Caco-2 (cell line): ENCODE measurements around the gene PHF21A. TPM values are rescaled to one million over a fixed set of nuclear protein-coding genes. Genes with fewer than 3 reads are reported as not detected.

Source experiments
- BruUV-seq: library from RNA; stranded (reverse); fragments of 400-500 nt; replicated peaks from 2 replicates; lab custom pipeline; 2021; lab: Mats Ljungman, UMichigan
- CTCF ChIA-PET: fragments of 300-600 bp; sonication (Branson Sonifier 250); formaldehyde crosslinking; loops from one replicate; lab custom pipeline; 2022; ENCODE audit warnings: antibody characterized with exemption; lab: Charles Lee
- POLR2A ChIA-PET: fragments of 300-600 bp; sonication (Branson Sonifier 250); formaldehyde crosslinking; loops from one replicate; lab custom pipeline; 2022; ENCODE audit warnings: antibody characterized with exemption; lab: Charles Lee
- DNase-seq, 2 experiments: peaks; one replicate each; pipeline versions ENCODE4 v3.0.0 to v3.0.0-alpha.2; 2020 to 2022
- H3K27me3 ChIP-seq: replicated peaks from 2 replicates; pipeline ENCODE4 v1.6.0; 2011; ENCODE audit warnings: low read length; ENCODE audit not compliant: control insufficient read depth, insufficient read depth
- H3K36me3 ChIP-seq: 2 replicates; pipeline ENCODE4 v1.5.1; 2011; ENCODE audit warnings: low read length; ENCODE audit not compliant: control insufficient read depth, insufficient read depth
- H3K4me1 ChIP-seq: fragments of 250-450 bp; sonication (Bioruptor Pico); 2 replicates; pipeline ENCODE4 v1.5.1; 2020; ENCODE audit warnings: mild to moderate bottlenecking
- H3K4me3 ChIP-seq: 2 replicates; pipeline ENCODE4 v1.5.1; 2011; ENCODE audit warnings: low read depth, mild to moderate bottlenecking, control low read depth, low read length
- H3K9me3 ChIP-seq: fragments of 250-450 bp; sonication (Bioruptor Pico); 2 replicates; pipeline ENCODE4 v1.5.1; 2020; ENCODE audit warnings: mild to moderate bottlenecking, moderate library complexity
- H3K27ac Mint-ChIP-seq: one replicate; pipeline ENCODE4 v1.8.0; 2022; ENCODE audit warnings: mixed read lengths; ENCODE audit not compliant: unreplicated experiment
- H3K27me3 Mint-ChIP-seq: one replicate; pipeline ENCODE4 v1.8.0; 2022; ENCODE audit warnings: mixed read lengths; ENCODE audit not compliant: insufficient read depth, unreplicated experiment
- H3K36me3 Mint-ChIP-seq: one replicate; pipeline ENCODE4 v1.8.0; 2022; ENCODE audit warnings: mild to moderate bottlenecking, mixed read lengths; ENCODE audit not compliant: insufficient read depth, unreplicated experiment
- H3K4me1 Mint-ChIP-seq: one replicate; pipeline ENCODE4 v1.8.0; 2022; ENCODE audit warnings: low read depth, mixed read lengths; ENCODE audit not compliant: unreplicated experiment
- H3K4me3 Mint-ChIP-seq: one replicate; pipeline ENCODE4 v1.8.0; 2022; ENCODE audit warnings: mild to moderate bottlenecking, moderate library complexity, mixed read lengths; ENCODE audit not compliant: unreplicated experiment
- H3K9me3 Mint-ChIP-seq: one replicate; pipeline ENCODE4 v1.8.0; 2022; ENCODE audit warnings: mixed read lengths; ENCODE audit not compliant: unreplicated experiment
- CTCF ChIP-seq, 2 experiments: fragments of 200-600 bp in 1 of 2; IDR thresholded peaks; 1 replicate in 1 of 2; 2 replicates in 1 of 2; pipeline versions ENCODE4 v1.5.1 to v1.8.0; 2011 to 2022; ENCODE audit warnings: antibody characterized with exemption in 1 of 2, control low read depth in 1 of 2, inconsistent platforms in 1 of 2, low read depth in 1 of 2, low read length in 1 of 2, mild to moderate bottlenecking in 1 of 2, moderate library complexity in 1 of 2; ENCODE audit not compliant: insufficient read depth in 1 of 2, severe bottlenecking in 1 of 2, unreplicated experiment in 1 of 2
- intact Hi-C: fragments of 100-400 bp; cut with micrococcal nuclease; formaldehyde crosslinking; loops from one replicate; pipeline ENCODE4 v1.10.0; 2022; ENCODE audit not compliant: unreplicated experiment
- total RNA-seq: library from RNA; stranded (reverse); gene quantifications from 2 replicates; pipeline ENCODE4 v1.2.3, GENCODE V29; 2022

PHF21A gene
- total RNA-seq, 1 experiment from 2014 or later: 20.0 TPM

GRCh38 chr11:45917623-45918330 is 203.5 kb downstream of the PHF21A start, which contains the start of gene PEX16:
PEX16 (minus strand) TSS chr11:45917877; CDS start chr11:45917811, 66 bp downstream.
- Mint-ChIP-seq H3K27ac (peak within 1 kb of the TSS; percentile 99), H3K27me3 (no peaks in the 10 kb centered on the region), H3K9me3 (no peaks in the 10 kb centered on the region), H3K36me3 (peaks cover 26% of the 10 kb centered on the region), H3K4me3 (peak within 1 kb of the TSS; percentile 83), H3K4me1 (peaks cover 6% of the 10 kb centered on the region)
- Histone ChIP-seq H3K4me1 (peaks cover 17% of the 10 kb centered on the region), H3K9me3 (no peaks in the 10 kb centered on the region), H3K4me3 (peak within 1 kb of the TSS; percentile 92), H3K27me3 (no peaks in the 10 kb centered on the region), H3K36me3 (peaks cover 3% of the 10 kb centered on the region)
- TF ChIP-seq CTCF (IDR thresholded peaks at IDR 0.05; ENCODE audit: insufficient read depth in 1 of 2, low read depth in 1 of 2, low read length in 1 of 2, severe bottlenecking in 1 of 2, unreplicated experiment in 1 of 2): no peak
- peak; percentile 98 to 99 for DNase-seq
- intact Hi-C loops: loop anchor here (1.0 kb wide), 2 partner anchors 17 to 70 kb away; partner anchors contain the start of gene CRY2
- CTCF ChIA-PET: interaction anchor here (0.7 to 1.4 kb wide), 5 partner anchors 19 to 146 kb away, joined by 3 to 6 read pairs (median 4); no protein-coding TSS in a partner anchor
- no TSS peak for BruUV-seq
- POLR2A ChIA-PET: interaction anchor here (0.6 to 1.0 kb wide), 8 partner anchors 9 to 1661 kb away, joined by 3 to 6 read pairs (median 4); no protein-coding TSS in a partner anchor

GRCh38 chr11:45917286-45917622 is 204.0 kb downstream of the PHF21A start:
- H3K27me3 ChIP-seq: no peaks in the 10 kb centered on the region
- peak overlapping the region; percentile 92 for H3K4me3 ChIP-seq
- H3K36me3 ChIP-seq: peaks cover 3% of the 10 kb centered on the region
- Mint-ChIP-seq H3K27me3 (no peaks in the 10 kb centered on the region), H3K4me1 (peaks cover 6% of the 10 kb centered on the region), H3K27ac (peak overlapping the region; percentile 99), H3K4me3 (peak overlapping the region; percentile 83), H3K36me3 (peaks cover 26% of the 10 kb centered on the region), H3K9me3 (no peaks in the 10 kb centered on the region)
- H3K4me1 ChIP-seq: peaks cover 17% of the 10 kb centered on the region
- no TSS peak for BruUV-seq
- DNase-seq: no peak
- ChIA-PET POLR2A (interaction anchor here (0.6 to 1.0 kb wide), 4 partner anchors 9 to 111 kb away, joined by 3 to 6 read pairs (median 4); no protein-coding TSS in a partner anchor), CTCF (interaction anchor here (1.1 to 1.4 kb wide), 3 partner anchors 21 to 146 kb away, joined by 3 to 6 read pairs (median 4); no protein-coding TSS in a partner anchor)
- H3K9me3 ChIP-seq: no peaks in the 10 kb centered on the region
- intact Hi-C loops: loop anchor here (1.0 kb wide), 1 partner anchor 70 kb away; the partner anchor contains the start of gene CRY2
- no peak for TF ChIP-seq CTCF (IDR thresholded peaks at IDR 0.05; ENCODE audit: insufficient read depth in 1 of 2, low read depth in 1 of 2, low read length in 1 of 2, severe bottlenecking in 1 of 2, unreplicated experiment in 1 of 2)

- TF ChIP-seq CTCF (IDR thresholded peaks at IDR 0.05; ENCODE audit: insufficient read depth in 1 of 2, low read depth in 1 of 2, low read length in 1 of 2, severe bottlenecking in 1 of 2, unreplicated experiment in 1 of 2): no peak
- no peaks in the 10 kb centered on the region for H3K27me3 Mint-ChIP-seq
- H3K36me3 ChIP-seq: peaks cover 3% of the 10 kb centered on the region
These were observed 205.8 kb downstream of the PHF21A start for GRCh38 chr11:45915446-45915845.

More at GRCh38 chr11:45915446-45915845, 205.8 kb downstream of the PHF21A start:
- Mint-ChIP-seq H3K9me3 (no peaks in the 10 kb centered on the region), H3K27ac (no peak overlapping the region), H3K4me3 (peak overlapping the region; percentile 35), H3K4me1 (no peaks in the 10 kb centered on the region), H3K36me3 (peaks cover 30% of the 10 kb centered on the region)
- intact Hi-C loops: no loop called here
- H3K9me3 ChIP-seq: no peaks in the 10 kb centered on the region
- H3K4me1 ChIP-seq: peaks cover 5% of the 10 kb centered on the region; the same call in 1 of the 2 replicates
- H3K27me3 ChIP-seq: no peaks in the 10 kb centered on the region
- POLR2A ChIA-PET: no interaction called here
- CTCF ChIA-PET: no interaction called here
- BruUV-seq: no TSS peak
- no peak for DNase-seq
- no peak overlapping the region for H3K4me3 ChIP-seq
